Neural progenitor cell (in vitro differentiated cells): ENCODE data around the gene KCNAB3. TPM values are rescaled to one million over a fixed set of nuclear protein-coding genes. Genes with fewer than 3 reads are reported as not detected.

Source experiments
- DNase-seq: peaks from one replicate; pipeline ENCODE4 v3.0.0-alpha.2; 2016; ENCODE audit warnings: low spot score
- H2AFZ ChIP-seq: fragments of 200-600 bp; sonication (generic); replicated peaks from 2 replicates; pipeline ENCODE4 v1.6.1; 2016; ENCODE audit warnings: antibody characterized with exemption
- H3F3A ChIP-seq: fragments of 200-600 bp; sonication (generic); 2 replicates; pipeline ENCODE4 v1.6.1; 2016; ENCODE audit warnings: antibody characterized with exemption, low read depth
- H3K27ac ChIP-seq: fragments of 200-600 bp; sonication (generic); 2 replicates; pipeline ENCODE4 v1.5.1; 2016; ENCODE audit warnings: mild to moderate bottlenecking
- H3K27me3 ChIP-seq: fragments of 200-600 bp; sonication (generic); 2 replicates; pipeline ENCODE4 v1.6.1; 2016; ENCODE audit warnings: mild to moderate bottlenecking, moderate library complexity
- H3K36me3 ChIP-seq: fragments of 200-600 bp; sonication (generic); 2 replicates; pipeline ENCODE4 v1.5.1; 2016
- H3K4me1 ChIP-seq: fragments of 200-600 bp; sonication (generic); 2 replicates; pipeline ENCODE4 v1.6.1; 2016; ENCODE audit warnings: mixed run types
- H3K4me2 ChIP-seq: fragments of 200-600 bp; sonication (generic); 2 replicates; pipeline ENCODE4 v1.6.1; 2016
- H3K4me3 ChIP-seq: fragments of 200-600 bp; sonication (generic); 2 replicates; pipeline ENCODE4 v1.5.1; 2016
- H3K79me2 ChIP-seq: fragments of 200-600 bp; sonication (generic); 2 replicates; pipeline ENCODE4 v1.6.1; 2016; ENCODE audit warnings: low read depth
- H3K9ac ChIP-seq: fragments of 200-600 bp; sonication (generic); 2 replicates; pipeline ENCODE4 v1.6.1; 2016
- H3K9me3 ChIP-seq: fragments of 200-600 bp; sonication (generic); 2 replicates; pipeline ENCODE4 v1.5.1; 2016; ENCODE audit warnings: low read depth
- H4K20me1 ChIP-seq: fragments of 200-600 bp; sonication (generic); 2 replicates; pipeline ENCODE4 v1.6.1; 2016; ENCODE audit warnings: low read depth
- H3K27ac Mint-ChIP-seq: 3 replicates; pipeline ENCODE4 v1.8.0; 2021; ENCODE audit warnings: mixed read lengths
- H3K27me3 Mint-ChIP-seq: 2 replicates; pipeline ENCODE4 v1.8.0; 2022; ENCODE audit warnings: low read depth, mild to moderate bottlenecking, inconsistent platforms, moderate library complexity, mixed read lengths; ENCODE audit not compliant: insufficient read depth
- H3K36me3 Mint-ChIP-seq: 3 replicates; pipeline ENCODE4 v1.8.0; 2021; ENCODE audit warnings: mixed read lengths
- H3K4me1 Mint-ChIP-seq: 3 replicates; pipeline ENCODE4 v1.8.0; 2021; ENCODE audit warnings: mixed read lengths
- H3K4me3 Mint-ChIP-seq: 3 replicates; pipeline ENCODE4 v1.8.0; 2021; ENCODE audit warnings: mild to moderate bottlenecking, moderate library complexity, mixed read lengths
- H3K9me3 Mint-ChIP-seq: 3 replicates; pipeline ENCODE4 v1.8.0; 2020; ENCODE audit warnings: mixed read lengths
- EZH2 ChIP-seq: fragments of 200-600 bp; sonication (generic); IDR thresholded peaks from 2 replicates; pipeline ENCODE4 v1.6.1; 2017; ENCODE audit warnings: antibody characterized with exemption, mild to moderate bottlenecking, moderate library complexity
- EZH2phosphoT487 ChIP-seq: fragments of 200-600 bp; sonication (generic); IDR thresholded peaks from 2 replicates; pipeline ENCODE4 v1.6.1; 2017; ENCODE audit warnings: antibody characterized with exemption
- total RNA-seq: library from RNA; depleted of rRNA; stranded (reverse); fragments of >200 nt; gene quantifications from 2 replicates; pipeline ENCODE4 v1.2.3, GENCODE V29; 2015; ENCODE audit warnings: low replicate concordance
- TF ChIP-seq, protein P1 (sequence below): fragments of 200-600 bp; sonication (generic); IDR thresholded peaks from 2 replicates; pipeline ENCODE4 v1.5.1; 2017; ENCODE audit warnings: antibody characterized with exemption, mild to moderate bottlenecking

The KCNAB3 gene
- total RNA-seq, 1 donor from 2014 or later: 1.0 TPM

- TF ChIP-seq EZH2 (no peak), EZH2phosphoT487 (no peak)
- TF ChIP-seq, protein P1, sequence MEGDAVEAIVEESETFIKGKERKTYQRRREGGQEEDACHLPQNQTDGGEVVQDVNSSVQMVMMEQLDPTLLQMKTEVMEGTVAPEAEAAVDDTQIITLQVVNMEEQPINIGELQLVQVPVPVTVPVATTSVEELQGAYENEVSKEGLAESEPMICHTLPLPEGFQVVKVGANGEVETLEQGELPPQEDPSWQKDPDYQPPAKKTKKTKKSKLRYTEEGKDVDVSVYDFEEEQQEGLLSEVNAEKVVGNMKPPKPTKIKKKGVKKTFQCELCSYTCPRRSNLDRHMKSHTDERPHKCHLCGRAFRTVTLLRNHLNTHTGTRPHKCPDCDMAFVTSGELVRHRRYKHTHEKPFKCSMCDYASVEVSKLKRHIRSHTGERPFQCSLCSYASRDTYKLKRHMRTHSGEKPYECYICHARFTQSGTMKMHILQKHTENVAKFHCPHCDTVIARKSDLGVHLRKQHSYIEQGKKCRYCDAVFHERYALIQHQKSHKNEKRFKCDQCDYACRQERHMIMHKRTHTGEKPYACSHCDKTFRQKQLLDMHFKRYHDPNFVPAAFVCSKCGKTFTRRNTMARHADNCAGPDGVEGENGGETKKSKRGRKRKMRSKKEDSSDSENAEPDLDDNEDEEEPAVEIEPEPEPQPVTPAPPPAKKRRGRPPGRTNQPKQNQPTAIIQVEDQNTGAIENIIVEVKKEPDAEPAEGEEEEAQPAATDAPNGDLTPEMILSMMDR: no peak
- peaks cover 2% of the 10 kb centered on the region for H3K27me3 Mint-ChIP-seq
- H3K9me3 Mint-ChIP-seq: no peaks in the 10 kb centered on the region
- no peaks in the 10 kb centered on the region for H3K36me3 ChIP-seq
- no peak overlapping the region for H2AFZ ChIP-seq
- no peak overlapping the region for H3K27ac Mint-ChIP-seq
- H3K27ac ChIP-seq: no peak overlapping the region
- no peak overlapping the region for H3K4me3 Mint-ChIP-seq
- no peak for DNase-seq
- no peak overlapping the region for H3K9ac ChIP-seq
- no peaks in the 10 kb centered on the region for H4K20me1 ChIP-seq
- H3K4me3 ChIP-seq: no peak overlapping the region
- H3F3A ChIP-seq: no peaks in the 10 kb centered on the region
- no peaks in the 10 kb centered on the region for H3K4me1 Mint-ChIP-seq
- H3K4me2 ChIP-seq: no peak overlapping the region
- no peaks in the 10 kb centered on the region for H3K9me3 ChIP-seq
- H3K79me2 ChIP-seq: no peaks in the 10 kb centered on the region
- H3K4me1 ChIP-seq: no peaks in the 10 kb centered on the region
- no peaks in the 10 kb centered on the region for H3K27me3 ChIP-seq
- peaks cover 32% of the 10 kb centered on the region for H3K36me3 Mint-ChIP-seq
Observed at GRCh38 chr17:7940743-7941142, 11.1 kb upstream of the KCNAB3 start.

GRCh38 chr17:7940034-7940433 lies 10.4 kb upstream of the KCNAB3 start:
- H4K20me1 ChIP-seq: no peaks in the 10 kb centered on the region
- no peak for DNase-seq
- no peaks in the 10 kb centered on the region for H3K9me3 ChIP-seq
- H3K79me2 ChIP-seq: no peaks in the 10 kb centered on the region
- no peak overlapping the region for H3K4me3 ChIP-seq
- H3F3A ChIP-seq: no peaks in the 10 kb centered on the region
- TF ChIP-seq, protein P1: no peak
- no peak for TF ChIP-seq EZH2phosphoT487
- TF ChIP-seq EZH2: no peak
- Mint-ChIP-seq H3K27me3 (peaks cover 3% of the 10 kb centered on the region), H3K4me3 (no peak overlapping the region), H3K4me1 (peaks cover 3% of the 10 kb centered on the region), H3K36me3 (peaks cover 35% of the 10 kb centered on the region), H3K27ac (no peak overlapping the region), H3K9me3 (no peaks in the 10 kb centered on the region)
- H3K27ac ChIP-seq: no peak overlapping the region
- no peak overlapping the region for H2AFZ ChIP-seq
- H3K9ac ChIP-seq: no peak overlapping the region
- no peaks in the 10 kb centered on the region for H3K27me3 ChIP-seq
- no peaks in the 10 kb centered on the region for H3K36me3 ChIP-seq
- H3K4me2 ChIP-seq: no peak overlapping the region
- H3K4me1 ChIP-seq: no peaks in the 10 kb centered on the region

GRCh38 chr17:7935859-7936258 lies 6.2 kb upstream of the KCNAB3 start:
- no peak for TF ChIP-seq EZH2phosphoT487
- TF ChIP-seq, protein P1: no peak
- TF ChIP-seq EZH2: no peak
- Mint-ChIP-seq H3K36me3 (peaks cover 27% of the 10 kb centered on the region), H3K4me1 (peaks cover 35% of the 10 kb centered on the region), H3K9me3 (no peaks in the 10 kb centered on the region), H3K27me3 (peaks cover 3% of the 10 kb centered on the region), H3K27ac (no peak overlapping the region), H3K4me3 (no peak overlapping the region)
- Histone ChIP-seq H3K27me3 (no peaks in the 10 kb centered on the region), H4K20me1 (peaks cover 14% of the 10 kb centered on the region), H3K79me2 (peaks cover 10% of the 10 kb centered on the region), H3K9ac (no peak overlapping the region), H3K4me1 (peaks cover 9% of the 10 kb centered on the region), H3K4me2 (no peak overlapping the region), H3K36me3 (no peaks in the 10 kb centered on the region), H2AFZ (no peak overlapping the region), H3K4me3 (no peak overlapping the region), H3K9me3 (no peaks in the 10 kb centered on the region), H3K27ac (no peak overlapping the region), H3F3A (no peaks in the 10 kb centered on the region)
- no peak for DNase-seq
